Testis (tissue), 3 donors: ENCODE data around the gene TOMM40L. TPM values are rescaled to one million over a fixed set of nuclear protein-coding genes. Genes with fewer than 3 reads are reported as not detected.

Experiments
- DNase-seq: peaks from one replicate; pipeline ENCODE4 v3.0.0-alpha.2; 2019
- H3K27ac ChIP-seq, 2 donors: fragments of 200-600 bp; sonication (generic); one replicate each; pipeline ENCODE4 v1.5.1; 2019
- H3K27me3 ChIP-seq: fragments of 200-600 bp; sonication (generic); one replicate; pipeline ENCODE4 v1.5.1; 2019
- H3K36me3 ChIP-seq: fragments of 200-600 bp; sonication (generic); one replicate; pipeline ENCODE4 v1.5.1; 2017; ENCODE audit warnings: low read depth; ENCODE audit errors: missing control alignments
- H3K4me1 ChIP-seq: fragments of 200-600 bp; sonication (generic); one replicate; pipeline ENCODE4 v1.5.1; 2019
- H3K4me3 ChIP-seq, 2 donors: fragments of 200-600 bp; sonication (generic); one replicate each; pipeline ENCODE4 v1.5.1; 2017 to 2019
- H3K9me3 ChIP-seq: fragments of 200-600 bp; sonication (generic); one replicate; pipeline ENCODE4 v1.5.1; 2017
- POLR2A ChIP-seq: fragments of 450-650 bp; IDR thresholded peaks from one replicate; pipeline ENCODE4 v1.6.1; 2017; ENCODE audit warnings: antibody characterized with exemption, mild to moderate bottlenecking, moderate library complexity
- WGBS, 2 donors: methylation state at CpG; one replicate each; pipeline ENCODE4 v1.1.5; 2018; 5-methylcytosine and 5-hydroxymethylcytosine counted together
- intact Hi-C: fragments of 100-400 bp; cut with DNase I; formaldehyde crosslinking; loops from one replicate; pipeline ENCODE4 v1.15.1; 2023; ENCODE audit warnings: low total_unique reads
- polyA plus RNA-seq: library from polyadenylated mRNA; stranded (reverse); fragments of 350-450 nt; fragmentation: Illumina TruSeq; extraction: RNeasy Lipid Tissue Mini Kit (QIAGEN cat#74804); gene quantifications from one replicate; pipeline ENCODE4 v1.2.3, GENCODE V29; 2014; ENCODE audit warnings: low read depth, low replicate concordance; ENCODE audit not compliant: insufficient read depth
- total RNA-seq, 2 donors: library from RNA; depleted of rRNA; stranded (reverse); fragments of >200 nt; gene quantifications; one replicate each; pipeline ENCODE4 v1.2.3, GENCODE V29; 2016
- TF ChIP-seq, protein P1 (sequence below), 3 experiments: fragments of 450-650 bp in 2 of 3; fragments of 200-600 bp in 1 of 3; sonication (generic) in 1 of 3; IDR thresholded peaks; one replicate each; pipeline ENCODE4 v1.5.1; 2016 to 2019; ENCODE audit warnings: antibody characterized with exemption in 3 of 3, mild to moderate bottlenecking in 2 of 3, moderate library complexity in 1 of 3

The TOMM40L gene
- total and polyA plus RNA-seq, 3 donors from 2014 or later, result 4.7 to 7.5 (median 6.0) TPM

DNA sequence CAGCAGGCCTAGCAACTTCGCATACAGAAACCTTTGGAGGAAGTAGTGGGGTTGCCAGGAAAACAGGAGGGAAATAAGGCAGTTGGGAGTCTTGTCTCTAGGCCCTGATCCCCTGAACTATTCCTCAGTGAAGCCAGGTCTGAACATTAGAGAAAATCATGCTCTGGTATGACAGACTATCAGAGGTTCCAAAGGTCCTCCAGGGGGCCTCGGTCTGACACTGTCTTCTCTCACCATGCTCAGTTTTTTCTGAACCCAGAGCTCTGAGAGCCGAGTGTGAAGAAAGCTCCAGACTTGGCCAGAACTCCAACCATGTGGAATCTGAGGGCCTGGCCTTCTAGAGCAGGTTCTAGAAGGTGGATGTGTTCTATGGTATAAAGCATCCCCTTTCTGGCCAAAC, 4.0 kb downstream of the TOMM40L start:
- Histone ChIP-seq H3K36me3 (no peaks in the 10 kb centered on the region), H3K27me3 (no peaks in the 10 kb centered on the region), H3K9me3 (no peaks in the 10 kb centered on the region), H3K27ac (no peak overlapping the region), H3K4me1 (peaks cover 15% of the 10 kb centered on the region), H3K4me3 (no peak overlapping the region)
- intact Hi-C loops, result no loop called here
- TF ChIP-seq, protein P1, sequence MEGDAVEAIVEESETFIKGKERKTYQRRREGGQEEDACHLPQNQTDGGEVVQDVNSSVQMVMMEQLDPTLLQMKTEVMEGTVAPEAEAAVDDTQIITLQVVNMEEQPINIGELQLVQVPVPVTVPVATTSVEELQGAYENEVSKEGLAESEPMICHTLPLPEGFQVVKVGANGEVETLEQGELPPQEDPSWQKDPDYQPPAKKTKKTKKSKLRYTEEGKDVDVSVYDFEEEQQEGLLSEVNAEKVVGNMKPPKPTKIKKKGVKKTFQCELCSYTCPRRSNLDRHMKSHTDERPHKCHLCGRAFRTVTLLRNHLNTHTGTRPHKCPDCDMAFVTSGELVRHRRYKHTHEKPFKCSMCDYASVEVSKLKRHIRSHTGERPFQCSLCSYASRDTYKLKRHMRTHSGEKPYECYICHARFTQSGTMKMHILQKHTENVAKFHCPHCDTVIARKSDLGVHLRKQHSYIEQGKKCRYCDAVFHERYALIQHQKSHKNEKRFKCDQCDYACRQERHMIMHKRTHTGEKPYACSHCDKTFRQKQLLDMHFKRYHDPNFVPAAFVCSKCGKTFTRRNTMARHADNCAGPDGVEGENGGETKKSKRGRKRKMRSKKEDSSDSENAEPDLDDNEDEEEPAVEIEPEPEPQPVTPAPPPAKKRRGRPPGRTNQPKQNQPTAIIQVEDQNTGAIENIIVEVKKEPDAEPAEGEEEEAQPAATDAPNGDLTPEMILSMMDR (IDR thresholded peaks at IDR 0.05), result no peak
- TF ChIP-seq POLR2A, result no peak
- DNase-seq, result no peak
- 52 to 68% methylated on average over 3 of the region's 3 CpGs for WGBS, 2 donors

DNA sequence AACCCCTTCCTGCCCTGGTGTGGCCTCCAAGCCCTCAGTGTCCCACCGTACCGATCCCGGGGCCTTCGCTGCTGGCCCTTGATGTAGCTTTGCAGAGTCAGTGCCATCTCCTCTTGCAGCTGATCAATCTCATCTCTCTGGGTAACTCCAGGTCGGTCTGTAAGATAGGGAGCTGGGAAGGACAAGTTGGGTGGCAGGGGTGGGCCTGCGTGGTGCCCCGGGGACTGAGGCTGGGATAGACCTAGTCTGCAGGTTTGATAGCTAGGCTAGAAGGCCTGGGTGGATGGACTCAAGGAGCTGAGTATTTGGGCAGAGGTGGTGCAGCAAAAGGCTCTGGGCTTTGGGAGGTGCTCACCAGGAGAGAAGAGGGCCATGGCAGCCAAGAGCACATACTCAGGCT, 4.9 kb downstream of the TOMM40L start:
- no peak overlapping the region for H3K4me3 ChIP-seq
- no peaks in the 10 kb centered on the region for H3K27me3 ChIP-seq
- intact Hi-C loops, result no loop called here
- TF ChIP-seq POLR2A, result no peak
- TF ChIP-seq, protein P1 (IDR thresholded peaks at IDR 0.05), result no peak
- no peak for DNase-seq
- H3K27ac ChIP-seq, result no peak overlapping the region
- H3K9me3 ChIP-seq, result no peaks in the 10 kb centered on the region
- H3K36me3 ChIP-seq, result no peaks in the 10 kb centered on the region
- 91 to 92% methylated on average over 6 to 7 of the region's 7 CpGs for WGBS, 2 donors
- H3K4me1 ChIP-seq, result peaks cover 15% of the 10 kb centered on the region

DNA sequence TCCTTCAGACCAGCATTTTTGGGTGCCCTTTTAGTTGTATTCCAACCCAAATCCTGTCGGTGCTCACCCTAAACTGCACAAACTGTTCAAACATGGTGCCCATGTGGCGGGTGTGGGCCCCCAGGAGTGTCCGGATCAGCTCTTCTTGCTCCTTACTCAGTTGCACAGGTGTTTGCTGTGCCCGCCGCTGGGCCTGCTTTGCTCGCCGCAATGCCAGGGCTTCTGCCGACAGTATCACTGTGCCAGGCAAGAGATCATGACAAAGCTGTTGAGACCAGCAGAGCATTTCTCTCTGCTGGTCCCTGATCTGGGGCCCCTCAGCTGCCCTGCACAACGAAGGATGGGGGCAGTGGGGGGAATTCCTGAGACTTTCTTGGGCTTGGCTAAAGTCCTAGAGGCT, 7.2 kb downstream of the TOMM40L start:
- no peaks in the 10 kb centered on the region for H3K4me1 ChIP-seq
- intact Hi-C loops, result no loop called here
- TF ChIP-seq, protein P1 (IDR thresholded peaks at IDR 0.05), result no peak
- no peak for TF ChIP-seq POLR2A
- H3K27me3 ChIP-seq, result no peaks in the 10 kb centered on the region
- DNase-seq, result no peak
- no peaks in the 10 kb centered on the region for H3K9me3 ChIP-seq
- H3K36me3 ChIP-seq, result no peaks in the 10 kb centered on the region
- H3K4me3 ChIP-seq, result no peak overlapping the region
- no peak overlapping the region for H3K27ac ChIP-seq
- WGBS, 2 donors, result 83 to 93% methylated on average over 2 to 9 of the region's 9 CpGs

DNA sequence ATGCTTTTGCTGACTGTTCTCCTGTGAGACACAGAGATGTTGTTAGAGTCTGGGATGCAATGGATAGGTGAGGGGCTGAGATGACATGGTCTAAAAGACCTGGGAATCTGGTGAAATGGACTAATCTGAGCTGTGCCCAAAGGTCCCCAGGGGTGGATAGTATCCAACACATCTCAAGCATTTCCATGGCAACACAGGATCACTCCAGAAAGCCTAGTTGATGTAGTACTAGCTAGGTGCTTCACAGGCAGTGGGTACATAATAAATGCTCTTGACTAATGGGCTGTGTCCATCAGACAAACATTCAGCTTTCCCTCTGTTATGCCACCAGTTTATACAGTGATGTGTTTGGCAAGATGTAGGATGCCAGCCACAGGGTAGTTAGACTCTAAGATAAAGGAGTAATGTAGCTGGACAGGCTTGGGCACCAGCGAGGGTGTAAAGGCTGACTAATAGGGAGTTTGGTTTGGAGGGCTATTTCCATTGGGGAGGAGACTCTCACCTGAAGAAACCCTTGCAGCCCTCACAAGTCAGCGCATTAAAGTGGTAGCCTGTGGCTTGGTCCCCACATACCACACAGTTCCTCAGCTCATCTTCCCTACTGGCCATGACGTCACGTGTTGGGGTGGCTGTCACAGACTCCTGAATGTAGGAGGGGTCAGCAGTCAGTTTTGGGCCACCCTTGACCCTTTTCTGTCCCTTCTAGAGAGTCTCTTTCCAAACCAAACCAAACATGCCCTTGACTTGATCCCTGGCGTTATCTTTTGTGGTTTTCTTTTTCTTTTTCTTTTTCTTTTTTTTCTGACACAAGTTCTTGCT, 10.3 kb downstream of the TOMM40L start:
- no peak for DNase-seq
- Histone ChIP-seq H3K9me3 (no peaks in the 10 kb centered on the region), H3K4me3 (no peak overlapping the region), H3K36me3 (no peaks in the 10 kb centered on the region), H3K27ac (no peak overlapping the region), H3K4me1 (no peaks in the 10 kb centered on the region), H3K27me3 (no peaks in the 10 kb centered on the region)
- 71 to 90% methylated on average over 5 of the region's 5 CpGs for WGBS, 2 donors
- intact Hi-C loops, result no loop called here
- TF ChIP-seq, protein P1 (IDR thresholded peaks at IDR 0.05), result no peak
- no peak for TF ChIP-seq POLR2A

DNA sequence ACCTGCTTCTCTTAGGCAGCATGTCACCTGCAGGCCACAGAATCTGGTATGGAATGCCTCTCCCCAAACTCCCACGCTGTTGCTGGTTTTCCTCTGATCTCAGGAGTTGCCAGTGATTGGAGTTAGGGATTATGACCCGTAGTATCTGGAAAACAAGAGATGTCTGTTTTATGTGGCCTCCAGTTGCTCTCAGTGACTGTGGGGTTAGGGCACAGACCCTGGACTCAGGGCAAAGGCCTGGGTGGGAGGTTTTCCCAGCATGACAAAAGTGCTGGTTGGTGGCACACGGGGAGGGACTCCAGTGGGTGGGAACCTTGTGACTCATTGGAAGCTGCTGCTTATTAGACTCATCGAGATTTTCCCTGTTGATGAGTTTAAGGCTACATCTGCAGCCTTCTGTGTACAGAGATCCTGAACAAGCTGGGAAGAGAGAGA, 12.2 kb downstream of the TOMM40L start, which contains the start of gene NR1I3:
Gene NR1I3, minus strand, starts transcription at position 165 of the 435 bp plus-strand sequence. CDS start 1,638 bp downstream, outside the sequence.
- intact Hi-C loops, result no loop called here
- WGBS, 2 donors, result 65 to 69% methylated on average over 4 of the region's 4 CpGs
- no peak for TF ChIP-seq POLR2A
- TF ChIP-seq, protein P1 (IDR thresholded peaks at IDR 0.05), result no peak

More for the DNA sequence above, 12.2 kb downstream of the TOMM40L start, which contains the start of gene NR1I3:
- no peak within 1 kb of the TSS for H3K27ac ChIP-seq
- H3K27me3 ChIP-seq, result no peaks in the 10 kb centered on the region
- no peaks in the 10 kb centered on the region for H3K4me1 ChIP-seq
- H3K9me3 ChIP-seq, result no peaks in the 10 kb centered on the region
- DNase-seq, result no peak
- H3K4me3 ChIP-seq, result no peak within 1 kb of the TSS
- H3K36me3 ChIP-seq, result no peaks in the 10 kb centered on the region
